HG03025 (cell line): ENCODE data around the gene ZNF511.

Experiments used
- ATAC-seq: cut with Tn5 transposase; IDR thresholded peaks from one replicate; pipeline ENCODE4 v1.9.1; 2021; ENCODE audit warnings: mild to moderate bottlenecking, moderate library complexity; ENCODE audit not compliant: unreplicated experiment, low FRiP score

Gene ZNF511

GRCh38 chr10:133332936-133333699 lies 24.4 kb downstream of the ZNF511 start:
- no peak for ATAC-seq

- ATAC-seq = no peak
Observed at GRCh38 chr10:133334503-133335245, 26.0 kb downstream of the ZNF511 start.

- no peak for ATAC-seq
Observed at GRCh38 chr10:133335246-133336117, 26.8 kb downstream of the ZNF511 start.

GRCh38 chr10:133336118-133336576 lies 27.4 kb downstream of the ZNF511 start:
- no peak for ATAC-seq

- ATAC-seq = no peak
Observed at GRCh38 chr10:133336577-133337369, 28.1 kb downstream of the ZNF511 start, which contains the start of gene CALY. Gene CALY, minus strand, starts transcription at chr10:133336896. Its CDS starts 7,907 bp downstream, at chr10:133328989.

- no peak for ATAC-seq
Observed at GRCh38 chr10:133337370-133337725, 28.6 kb downstream of the ZNF511 start.

GRCh38 chr10:133338080-133339071 lies 29.7 kb downstream of the ZNF511 start:
- ATAC-seq = no peak

GRCh38 chr10:133339708-133340380 lies 31.1 kb downstream of the ZNF511 start:
- no peak for ATAC-seq

- ATAC-seq = no peak
Observed at GRCh38 chr10:133341983-133342382, 33.3 kb downstream of the ZNF511 start.

- ATAC-seq = no peak
Observed at GRCh38 chr10:133342942-133343341, 34.2 kb downstream of the ZNF511 start.

GRCh38 chr10:133343558-133343957 lies 34.8 kb downstream of the ZNF511 start:
- ATAC-seq = no peak

- ATAC-seq = no peak
Observed at GRCh38 chr10:133344236-133344635, 35.5 kb downstream of the ZNF511 start.

- no peak for ATAC-seq
Observed at GRCh38 chr10:133346413-133346812, 37.7 kb downstream of the ZNF511 start.

GRCh38 chr10:133347710-133348517 lies 39.2 kb downstream of the ZNF511 start:
- no peak for ATAC-seq

- ATAC-seq = no peak
Observed at GRCh38 chr10:133349160-133349568, 40.5 kb downstream of the ZNF511 start.

GRCh38 chr10:133349577-133350011 lies 40.9 kb downstream of the ZNF511 start:
- no peak for ATAC-seq

GRCh38 chr10:133350283-133350949 lies 41.7 kb downstream of the ZNF511 start:
- ATAC-seq = no peak
